22Rv1 (cell line): Measurements from ENCODE around the gene QSOX2.

Source experiments
- H3K27ac ChIP-seq: fragments of 450-650 bp; 2 replicates; pipeline ENCODE4 v1.5.1; 2017
- ZFX ChIP-seq: fragments of 450-650 bp; IDR thresholded peaks from 2 replicates; pipeline ENCODE4 v1.6.1; 2017; ENCODE audit warnings: antibody characterized with exemption, borderline replicate concordance
- TF ChIP-seq, protein P1 (sequence below): fragments of 450-650 bp; IDR thresholded peaks from 2 replicates; pipeline ENCODE4 v1.5.1; 2017; ENCODE audit warnings: mild to moderate bottlenecking

The QSOX2 gene

DNA sequence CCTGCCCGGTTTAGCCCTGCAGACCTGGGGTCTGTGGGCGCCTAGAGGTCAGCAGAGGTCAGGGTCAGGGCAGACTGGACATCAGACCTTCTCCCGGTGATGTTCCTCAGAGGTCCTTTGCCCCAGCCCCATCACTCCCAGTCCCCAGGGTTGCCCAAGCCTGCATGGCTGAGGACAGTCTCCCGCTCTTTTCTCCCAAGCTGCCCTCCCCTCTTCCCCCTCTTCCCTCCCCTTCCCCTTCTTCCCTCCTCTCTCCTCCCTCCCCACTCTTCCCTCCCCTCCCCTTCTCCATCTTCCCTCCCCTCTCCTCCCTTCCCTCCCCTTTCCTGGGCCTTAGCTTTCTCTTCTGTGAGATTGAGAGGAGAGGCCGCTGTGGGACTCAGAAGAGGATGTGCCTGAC is 51.1 kb downstream of the QSOX2 start:
- no peak for TF ChIP-seq ZFX
- TF ChIP-seq, protein P1, sequence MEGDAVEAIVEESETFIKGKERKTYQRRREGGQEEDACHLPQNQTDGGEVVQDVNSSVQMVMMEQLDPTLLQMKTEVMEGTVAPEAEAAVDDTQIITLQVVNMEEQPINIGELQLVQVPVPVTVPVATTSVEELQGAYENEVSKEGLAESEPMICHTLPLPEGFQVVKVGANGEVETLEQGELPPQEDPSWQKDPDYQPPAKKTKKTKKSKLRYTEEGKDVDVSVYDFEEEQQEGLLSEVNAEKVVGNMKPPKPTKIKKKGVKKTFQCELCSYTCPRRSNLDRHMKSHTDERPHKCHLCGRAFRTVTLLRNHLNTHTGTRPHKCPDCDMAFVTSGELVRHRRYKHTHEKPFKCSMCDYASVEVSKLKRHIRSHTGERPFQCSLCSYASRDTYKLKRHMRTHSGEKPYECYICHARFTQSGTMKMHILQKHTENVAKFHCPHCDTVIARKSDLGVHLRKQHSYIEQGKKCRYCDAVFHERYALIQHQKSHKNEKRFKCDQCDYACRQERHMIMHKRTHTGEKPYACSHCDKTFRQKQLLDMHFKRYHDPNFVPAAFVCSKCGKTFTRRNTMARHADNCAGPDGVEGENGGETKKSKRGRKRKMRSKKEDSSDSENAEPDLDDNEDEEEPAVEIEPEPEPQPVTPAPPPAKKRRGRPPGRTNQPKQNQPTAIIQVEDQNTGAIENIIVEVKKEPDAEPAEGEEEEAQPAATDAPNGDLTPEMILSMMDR, result no peak

DNA sequence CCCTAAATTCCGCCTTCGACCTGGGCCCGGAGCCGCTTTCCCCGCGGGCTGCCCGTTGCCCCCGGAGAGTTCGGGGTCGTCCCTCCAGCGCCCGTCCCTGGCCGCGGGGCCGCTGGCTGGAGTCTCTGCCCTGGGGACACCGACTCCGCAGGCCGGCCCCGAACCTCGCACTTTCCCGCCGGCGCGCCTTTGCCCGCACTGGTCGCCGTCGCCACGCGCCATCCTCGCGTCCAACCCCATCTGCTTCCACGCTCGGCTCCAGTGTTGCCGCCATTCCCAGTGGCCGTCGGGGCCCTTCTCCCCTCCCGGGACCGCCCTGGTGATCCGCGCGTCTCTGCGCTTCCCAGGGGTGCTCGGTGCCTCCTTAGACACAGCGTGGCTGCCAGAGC is 51.7 kb downstream of the QSOX2 start:
- no peak overlapping the region for H3K27ac ChIP-seq
- TF ChIP-seq ZFX, result no peak
- TF ChIP-seq, protein P1, result no peak

More for the DNA sequence above, 51.1 kb downstream of the QSOX2 start:
- H3K27ac ChIP-seq, result no peak overlapping the region

DNA sequence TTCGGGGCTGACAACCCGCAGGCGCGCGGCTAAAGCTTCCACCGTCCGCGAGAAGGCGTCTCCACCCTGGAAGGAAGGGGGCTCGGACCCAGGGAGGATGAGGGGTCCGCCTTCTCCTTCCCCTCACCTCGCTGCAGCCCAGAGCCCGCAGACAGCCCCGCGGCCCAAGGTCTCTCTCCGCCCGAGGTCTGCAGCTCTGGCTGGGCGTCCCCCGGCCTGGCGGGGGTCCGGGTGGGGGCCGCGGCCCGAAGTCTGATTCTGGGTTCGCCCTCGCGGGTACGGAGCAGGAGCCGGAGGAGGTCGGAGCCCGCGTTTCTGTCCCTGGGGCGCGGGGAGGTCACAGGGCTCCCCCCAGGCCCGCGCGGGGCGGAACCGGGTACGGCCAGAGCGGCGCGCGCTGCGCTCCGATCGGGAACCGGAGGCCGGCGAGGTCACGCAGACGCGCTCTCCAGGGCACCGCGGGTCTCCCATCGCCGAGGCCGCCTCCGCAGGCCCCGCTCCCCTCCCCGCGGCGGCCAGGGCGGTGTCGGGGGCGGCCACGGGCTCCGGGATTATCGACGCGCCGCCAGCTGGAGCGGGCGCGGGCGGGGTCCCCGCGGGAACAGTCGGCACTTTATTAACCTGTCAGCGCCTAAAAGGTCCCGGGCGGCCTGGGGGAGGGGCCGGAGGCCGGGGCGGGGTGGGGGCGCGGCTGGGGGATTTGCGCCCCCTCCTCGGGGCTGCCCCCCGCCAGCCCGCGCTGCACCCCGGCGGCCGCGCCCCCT is 52.3 kb downstream of the QSOX2 start:
- H3K27ac ChIP-seq, result no peak overlapping the region
- TF ChIP-seq, protein P1, result no peak
- TF ChIP-seq ZFX, result no peak

DNA sequence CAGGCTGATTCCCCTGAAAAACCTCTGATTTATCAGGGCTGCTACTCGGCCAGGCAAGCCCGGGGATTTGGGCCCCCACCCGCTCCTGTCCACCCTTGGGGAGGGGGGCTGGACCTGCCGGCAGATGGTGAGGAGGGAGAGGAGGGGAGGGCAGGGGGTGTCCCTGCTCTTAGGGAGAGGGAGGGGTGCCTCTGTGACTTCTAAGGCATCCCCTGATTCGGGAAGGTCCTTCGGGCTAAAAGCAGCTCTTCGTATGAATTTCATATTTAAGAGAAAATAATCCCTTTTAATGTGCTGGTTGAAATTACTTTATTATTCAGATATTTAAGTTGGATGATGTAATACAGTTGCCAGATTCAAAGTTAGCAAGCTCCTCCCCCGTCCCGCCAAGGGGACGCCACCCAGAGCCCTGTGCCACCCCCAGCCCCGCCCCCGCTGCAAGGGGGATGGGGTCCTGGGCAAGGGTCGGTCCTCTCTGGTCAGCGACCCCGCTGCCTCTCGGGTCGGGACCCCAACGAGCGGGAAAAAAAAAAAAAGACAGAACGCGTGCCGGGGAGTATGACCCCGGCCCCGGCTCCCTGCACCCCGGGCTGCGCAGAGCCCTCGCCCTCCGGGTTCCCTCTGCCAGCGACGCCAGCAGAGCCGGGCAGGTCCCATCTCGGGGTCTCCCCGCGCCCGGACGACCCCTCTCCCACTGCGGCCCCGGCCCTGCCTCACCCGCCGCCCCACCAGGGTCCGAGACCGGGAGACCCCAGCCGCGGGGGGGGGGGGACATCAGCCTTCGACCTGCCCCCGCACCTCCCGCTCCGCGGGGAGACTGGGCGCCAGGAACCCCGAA is 53.1 kb downstream of the QSOX2 start:
- H3K27ac ChIP-seq, result no peak overlapping the region

DNA sequence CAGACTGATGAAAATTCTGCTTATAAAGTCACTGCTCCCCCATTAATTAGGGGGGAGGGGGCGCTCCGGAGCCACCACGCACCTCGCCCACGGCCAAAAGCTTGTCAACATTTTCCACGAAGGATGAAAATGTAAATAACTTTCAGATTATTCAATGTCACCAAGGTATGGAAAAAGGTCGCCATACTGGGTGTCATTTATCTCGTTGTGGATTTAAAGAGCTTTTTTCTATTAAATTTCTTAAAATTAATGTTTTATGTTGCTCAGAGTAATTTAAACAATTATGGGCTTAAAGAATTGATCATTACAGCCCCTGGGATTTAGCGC is 53.7 kb downstream of the QSOX2 start:
- no peak overlapping the region for H3K27ac ChIP-seq
- no peak for TF ChIP-seq ZFX
- TF ChIP-seq, protein P1, result no peak

More for the DNA sequence above, 53.1 kb downstream of the QSOX2 start:
- no peak for TF ChIP-seq ZFX
- TF ChIP-seq, protein P1, result no peak

DNA sequence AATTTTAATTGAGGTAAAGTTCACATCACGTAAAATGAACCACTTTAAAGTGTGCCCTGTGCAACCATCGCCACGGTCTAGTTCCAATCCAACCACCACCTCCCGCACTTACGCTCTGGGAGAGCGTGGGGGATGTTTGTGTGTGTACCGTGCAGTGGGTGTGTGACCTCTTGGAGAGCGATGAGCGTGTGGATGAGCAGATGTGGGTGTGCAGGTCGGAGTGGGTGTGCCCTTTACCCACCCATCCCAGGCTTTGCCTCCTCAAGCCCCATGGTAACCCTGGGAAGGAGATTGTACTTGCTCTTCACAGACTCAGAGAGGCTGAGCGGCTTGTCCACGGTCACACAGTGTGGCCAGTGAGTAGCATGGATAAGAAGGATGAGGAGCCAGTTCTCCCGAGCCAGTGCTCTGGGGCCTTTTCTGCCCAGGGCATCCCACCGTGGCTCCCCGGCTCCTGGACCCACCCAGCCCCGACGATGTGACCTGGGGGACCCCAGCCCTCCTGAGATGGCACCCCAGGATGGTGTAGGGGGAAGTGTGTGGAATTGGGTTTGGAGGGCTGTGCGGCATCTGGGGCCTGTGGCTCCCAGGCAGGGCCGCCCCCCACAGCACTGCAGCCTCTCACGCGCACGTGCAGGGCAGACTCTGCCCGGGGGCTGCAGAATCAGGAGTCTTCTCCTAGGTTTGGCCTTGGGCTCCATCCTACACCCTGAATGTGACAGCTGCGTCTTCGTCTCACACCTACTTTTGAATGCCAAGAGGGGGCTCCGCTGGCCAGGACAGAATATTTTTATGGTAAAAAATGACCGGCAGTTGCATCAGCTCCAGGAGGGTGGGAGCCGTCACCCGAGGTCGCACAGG is 54.3 kb downstream of the QSOX2 start:
- H3K27ac ChIP-seq, result no peak overlapping the region
- TF ChIP-seq, protein P1, result no peak
- no peak for TF ChIP-seq ZFX
